Kidney (tissue), 14 donors: Measurements from ENCODE around the gene MARVELD1. TPM values are rescaled to one million over a fixed set of nuclear protein-coding genes. Genes with fewer than 3 reads are reported as not detected.

Experiments
- DNase-seq, 5 donors: peaks; one replicate each; pipeline ENCODE4 v3.0.0-alpha.2; 2013 to 2020
- FAIRE-seq: peaks from 2 replicates; lab custom pipeline; 2012; peaks lifted over from hg19 to GRCh38; lab: Jason Lieb, UNC
- H3K27ac ChIP-seq, 2 donors: one replicate each; pipeline ENCODE4 v1.7.0; 2013; ENCODE audit warnings: low read depth in 2 of 2, low read length in 2 of 2, inconsistent platforms in 1 of 2
- H3K27me3 ChIP-seq: one replicate; pipeline ENCODE4 v1.7.1; 2013; ENCODE audit warnings: low read length, inconsistent platforms; ENCODE audit not compliant: control insufficient read depth, insufficient read depth
- H3K36me3 ChIP-seq, 3 donors: one replicate each; pipeline versions ENCODE4 v1.7.0 to v1.7.1; 2013; ENCODE audit warnings: low read length in 3 of 3, control low read depth in 1 of 3, inconsistent platforms in 1 of 3; ENCODE audit not compliant: insufficient read depth in 3 of 3, control insufficient read depth in 2 of 3
- H3K4me1 ChIP-seq, 3 donors: one replicate each; pipeline versions ENCODE4 v1.7.0 to v1.7.1; 2013; ENCODE audit warnings: low read length in 3 of 3, inconsistent platforms in 1 of 3, low read depth in 1 of 3; ENCODE audit not compliant: control insufficient read depth in 2 of 3, insufficient read depth in 2 of 3
- H3K4me3 ChIP-seq, 3 donors: one replicate each; pipeline versions ENCODE4 v1.7.0 to v1.8.1; 2013; ENCODE audit warnings: low read length in 3 of 3, control low read depth in 1 of 3, inconsistent platforms in 1 of 3
- H3K9ac ChIP-seq, 3 donors: one replicate each; pipeline versions ENCODE4 v1.7.0 to v1.7.1; 2013; ENCODE audit warnings: low read length in 3 of 3, control low read depth in 1 of 3, inconsistent platforms in 1 of 3
- H3K9me3 ChIP-seq, 3 donors: one replicate each; pipeline versions ENCODE4 v1.7.0 to v1.7.1; 2013; ENCODE audit warnings: low read length in 3 of 3, control low read depth in 1 of 3, inconsistent platforms in 1 of 3; ENCODE audit not compliant: control insufficient read depth in 2 of 3, insufficient read depth in 1 of 3
- intact Hi-C: fragments of 100-400 bp; cut with DNase I; formaldehyde crosslinking; loops from one replicate; pipeline ENCODE4 v1.11.1; 2022
- polyA plus RNA-seq: library from polyadenylated mRNA; stranded (reverse); fragments of 350-450 nt; fragmentation: Illumina TruSeq; extraction: RNeasy Lipid Tissue Mini Kit (QIAGEN cat#74804); gene quantifications from one replicate; pipeline ENCODE4 v1.2.3, GENCODE V29; 2014; ENCODE audit warnings: low read depth, low replicate concordance; ENCODE audit not compliant: insufficient read depth
- total RNA-seq: library from RNA; stranded (reverse); fragmentation: NEBNext Ultra II Directional; extraction: Animal tissue kit (Norgen Biotek cat#: 25700); gene quantifications from one replicate; pipeline ENCODE4 v1.2.1, GENCODE V29; 2021
- TF ChIP-seq, protein P1 (sequence below): IDR thresholded peaks from 3 replicates; pipeline ENCODE4 v1.5.1; 2012; ENCODE audit warnings: mild to moderate bottlenecking, moderate library complexity, borderline replicate concordance; ENCODE audit not compliant: insufficient read depth; ENCODE audit errors: extremely low read depth
- donor health status: control.
- donor health status: control.
- donor health status: control.
- donor health status: control.
- donor health status: control.
- donor health status: DM: yes; HTN: yes; CAD: no.
- donor health status: Normal renal cell carcinoma (clear cell type).

The MARVELD1 gene
- total and polyA plus RNA-seq, 2 donors from 2014 or later, result 8.3 to 43.2 TPM

DNA sequence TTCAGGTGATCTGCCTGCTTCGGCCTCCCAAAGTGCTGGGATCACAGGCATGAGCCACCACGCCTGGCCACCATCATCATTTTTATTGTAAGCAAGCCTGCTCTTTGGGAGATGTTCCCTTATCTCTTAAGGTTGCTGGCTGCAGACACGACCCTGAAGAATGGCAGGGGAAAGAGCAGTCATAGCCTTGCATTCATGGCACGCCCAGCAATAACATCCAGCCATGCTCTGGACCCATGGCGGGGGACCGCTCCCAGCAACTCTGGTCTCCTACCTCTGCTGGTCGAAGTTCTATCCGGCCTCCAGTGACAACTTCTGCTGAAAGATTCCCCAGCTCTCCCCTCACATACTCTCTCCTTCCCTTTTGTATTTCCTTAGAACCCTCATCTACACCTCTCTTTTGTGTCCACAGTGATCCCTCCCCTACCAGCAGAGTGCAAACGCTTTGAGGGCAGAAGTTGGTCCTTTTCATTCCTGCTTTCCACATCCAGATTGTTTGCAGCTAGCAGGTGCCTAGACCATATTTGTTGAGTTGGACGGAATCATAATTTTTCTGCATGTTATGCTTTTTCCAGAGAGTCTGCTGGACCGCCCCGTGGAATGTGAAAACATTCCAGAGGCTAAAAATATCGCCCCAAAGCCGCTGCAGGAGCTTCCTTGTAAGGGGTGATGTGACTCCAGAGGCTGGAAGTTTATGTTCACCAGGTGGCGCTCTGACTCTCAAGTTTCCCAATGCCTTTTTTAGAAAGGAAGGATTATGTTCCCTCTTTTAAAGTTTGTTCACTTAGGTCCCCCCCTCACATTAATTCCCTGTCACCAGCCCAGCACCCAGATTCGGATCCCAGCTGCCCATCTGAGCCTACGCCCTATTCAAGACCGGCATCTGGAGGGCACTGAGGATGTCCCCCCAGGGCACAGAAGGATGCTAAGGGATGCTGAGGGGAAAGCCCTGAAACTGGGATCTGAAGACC, 4.3 kb upstream of the MARVELD1 start:
- intact Hi-C loops, result no loop called here
- peak overlapping the region in 1 of 2 donors; percentile 72 for H3K27ac ChIP-seq
- FAIRE-seq, result no peak

DNA sequence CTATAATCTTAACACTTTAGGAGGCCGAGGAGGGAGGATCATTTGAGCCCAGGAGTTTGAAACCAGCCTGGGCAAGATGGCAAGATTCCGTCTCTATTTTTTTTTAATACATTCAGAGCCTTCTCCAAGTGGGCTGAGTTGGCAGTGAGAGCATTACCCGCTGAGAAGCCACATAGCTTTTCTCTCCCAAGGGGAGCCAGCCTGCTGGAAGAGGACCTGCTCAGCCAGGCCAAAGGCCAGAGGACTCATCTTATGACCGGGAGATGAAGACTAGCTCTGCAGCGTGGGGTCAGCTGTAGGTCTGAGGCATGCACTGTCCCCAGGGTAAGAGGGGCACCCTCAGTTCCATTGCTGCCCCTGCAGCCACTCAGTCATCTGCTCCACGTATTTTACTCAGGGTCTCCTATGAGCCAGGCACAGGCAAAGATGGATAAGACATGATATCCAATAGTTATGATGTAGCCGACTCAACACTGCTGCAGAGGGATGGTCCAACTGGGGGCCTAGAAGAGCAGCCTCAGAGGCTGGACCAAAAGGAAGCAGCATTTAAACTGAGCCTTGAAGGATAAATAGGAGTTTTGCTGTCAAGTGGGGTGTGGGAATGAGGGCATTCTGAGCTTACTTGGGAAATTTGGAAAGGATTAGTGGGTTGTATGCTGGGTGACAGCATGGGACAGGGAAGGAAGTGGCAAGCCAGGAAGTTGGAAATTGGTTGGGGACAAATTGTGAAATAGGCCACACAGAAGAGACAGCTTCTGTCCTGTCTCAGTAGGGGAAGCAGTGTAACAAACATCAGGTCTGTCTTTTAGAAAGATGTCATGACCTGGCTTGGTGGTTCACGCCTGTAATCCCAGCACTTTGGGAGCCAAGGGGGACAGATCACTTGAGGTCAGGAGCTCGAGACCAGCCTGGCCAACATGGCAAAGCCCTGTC, 1.6 kb upstream of the MARVELD1 start:
- DNase-seq (no peak), FAIRE-seq (no peak)
- H3K27ac ChIP-seq, result no peak overlapping the region
- no peaks in the 10 kb centered on the region for H3K9me3 ChIP-seq
- H3K4me1 ChIP-seq, result peaks cover 0 to 10% (median 0%) of the 10 kb centered on the region in 3 donors
- intact Hi-C loops, result no loop called here
- no peaks in the 10 kb centered on the region for H3K27me3 ChIP-seq
- TF ChIP-seq, protein P1, sequence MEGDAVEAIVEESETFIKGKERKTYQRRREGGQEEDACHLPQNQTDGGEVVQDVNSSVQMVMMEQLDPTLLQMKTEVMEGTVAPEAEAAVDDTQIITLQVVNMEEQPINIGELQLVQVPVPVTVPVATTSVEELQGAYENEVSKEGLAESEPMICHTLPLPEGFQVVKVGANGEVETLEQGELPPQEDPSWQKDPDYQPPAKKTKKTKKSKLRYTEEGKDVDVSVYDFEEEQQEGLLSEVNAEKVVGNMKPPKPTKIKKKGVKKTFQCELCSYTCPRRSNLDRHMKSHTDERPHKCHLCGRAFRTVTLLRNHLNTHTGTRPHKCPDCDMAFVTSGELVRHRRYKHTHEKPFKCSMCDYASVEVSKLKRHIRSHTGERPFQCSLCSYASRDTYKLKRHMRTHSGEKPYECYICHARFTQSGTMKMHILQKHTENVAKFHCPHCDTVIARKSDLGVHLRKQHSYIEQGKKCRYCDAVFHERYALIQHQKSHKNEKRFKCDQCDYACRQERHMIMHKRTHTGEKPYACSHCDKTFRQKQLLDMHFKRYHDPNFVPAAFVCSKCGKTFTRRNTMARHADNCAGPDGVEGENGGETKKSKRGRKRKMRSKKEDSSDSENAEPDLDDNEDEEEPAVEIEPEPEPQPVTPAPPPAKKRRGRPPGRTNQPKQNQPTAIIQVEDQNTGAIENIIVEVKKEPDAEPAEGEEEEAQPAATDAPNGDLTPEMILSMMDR, result no peak
- H3K36me3 ChIP-seq, result no peaks in the 10 kb centered on the region
- H3K4me3 ChIP-seq, result no peak overlapping the region
- no peak overlapping the region for H3K9ac ChIP-seq

More for the DNA sequence above, 4.3 kb upstream of the MARVELD1 start:
- Histone ChIP-seq H3K4me1 (peaks cover 0 to 10% (median 0%) of the 10 kb centered on the region in 3 donors), H3K9ac (no peak overlapping the region), H3K4me3 (no peak overlapping the region), H3K9me3 (no peaks in the 10 kb centered on the region), H3K27me3 (no peaks in the 10 kb centered on the region), H3K36me3 (no peaks in the 10 kb centered on the region)
- DNase-seq, result peak; percentile 59 to 92 (median 75)
- TF ChIP-seq, protein P1, result peak; percentile 55

DNA sequence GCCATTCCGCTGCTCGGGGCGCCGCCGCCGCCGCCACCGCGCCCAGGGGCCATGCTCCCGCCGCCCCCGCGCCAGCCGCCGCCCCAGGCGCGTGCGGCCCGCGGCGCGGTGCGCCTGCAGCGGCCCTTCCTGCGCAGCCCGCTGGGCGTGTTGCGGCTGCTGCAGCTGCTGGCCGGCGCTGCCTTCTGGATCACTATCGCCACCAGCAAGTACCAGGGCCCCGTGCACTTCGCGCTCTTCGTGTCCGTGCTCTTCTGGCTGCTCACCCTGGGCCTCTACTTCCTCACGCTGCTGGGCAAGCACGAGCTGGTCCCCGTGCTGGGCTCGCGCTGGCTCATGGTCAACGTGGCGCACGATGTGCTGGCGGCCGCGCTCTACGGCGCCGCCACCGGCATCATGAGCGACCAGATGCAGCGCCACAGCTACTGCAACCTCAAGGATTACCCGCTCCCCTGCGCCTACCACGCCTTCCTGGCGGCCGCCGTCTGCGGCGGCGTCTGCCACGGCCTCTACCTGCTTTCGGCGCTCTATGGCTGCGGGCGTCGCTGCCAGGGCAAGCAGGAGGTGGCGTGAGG, 383 bp downstream of the MARVELD1 start:
- H3K4me3 ChIP-seq, result peak overlapping the region; percentile 59 to 66 (median 60)
- H3K9me3 ChIP-seq, result no peaks in the 10 kb centered on the region
- intact Hi-C loops, result no loop called here
- H3K9ac ChIP-seq, result peak overlapping the region; percentile 10 to 61 (median 35)
- peaks cover 0 to 17% (median 0%) of the 10 kb centered on the region in 3 donors for H3K4me1 ChIP-seq
- FAIRE-seq (no peak), DNase-seq (peak; percentile 82 to 92 (median 88))
- no peaks in the 10 kb centered on the region for H3K36me3 ChIP-seq
- H3K27me3 ChIP-seq, result no peaks in the 10 kb centered on the region
- H3K27ac ChIP-seq, result peak overlapping the region; percentile 80 to 86
- TF ChIP-seq, protein P1, result peak; percentile 23
